Measurements from ENCODE around the gene CCNE1.

Gene CCNE1

GRCh38 chr19:29849208-29849607 lies 37.4 kb downstream of the CCNE1 start:
- no peak for DNase-seq

GRCh38 chr19:29850482-29850881 lies 38.7 kb downstream of the CCNE1 start:
- no peak for DNase-seq

- DNase-seq: no peak
Measured at GRCh38 chr19:29851769-29852521, 40.2 kb downstream of the CCNE1 start.

- no peak for DNase-seq
Measured at GRCh38 chr19:29854033-29854432, 42.2 kb downstream of the CCNE1 start.

GRCh38 chr19:29855087-29855486 lies 43.3 kb downstream of the CCNE1 start:
- DNase-seq: no peak

- no peak for DNase-seq
Measured at GRCh38 chr19:29855741-29856500, 44.1 kb downstream of the CCNE1 start.

GRCh38 chr19:29858000-29858596 lies 46.3 kb downstream of the CCNE1 start:
- no peak for DNase-seq

DNA sequence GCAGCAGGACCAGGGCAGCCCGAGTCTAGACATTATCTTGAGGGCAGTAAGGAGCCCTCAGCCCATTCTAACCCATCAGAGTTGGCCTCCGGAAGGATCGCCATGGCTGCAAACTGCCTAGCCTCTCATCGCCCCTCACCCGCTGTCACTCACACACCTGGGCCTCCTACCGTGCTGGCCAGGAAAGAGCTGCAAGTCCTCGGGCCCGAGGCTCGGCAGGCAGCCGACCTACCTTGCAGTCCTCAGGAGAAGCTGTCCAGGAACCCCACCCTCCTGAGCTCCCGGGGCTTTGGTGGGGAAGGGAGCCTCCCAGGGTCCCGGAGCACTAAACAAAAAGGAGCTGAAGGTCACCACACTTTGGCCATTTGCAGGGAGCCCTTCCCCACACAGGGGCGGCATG lies 46.8 kb downstream of the CCNE1 start:
- DNase-seq: no peak

GRCh38 chr19:29860492-29860891 lies 48.7 kb downstream of the CCNE1 start:
- DNase-seq: no peak

DNA sequence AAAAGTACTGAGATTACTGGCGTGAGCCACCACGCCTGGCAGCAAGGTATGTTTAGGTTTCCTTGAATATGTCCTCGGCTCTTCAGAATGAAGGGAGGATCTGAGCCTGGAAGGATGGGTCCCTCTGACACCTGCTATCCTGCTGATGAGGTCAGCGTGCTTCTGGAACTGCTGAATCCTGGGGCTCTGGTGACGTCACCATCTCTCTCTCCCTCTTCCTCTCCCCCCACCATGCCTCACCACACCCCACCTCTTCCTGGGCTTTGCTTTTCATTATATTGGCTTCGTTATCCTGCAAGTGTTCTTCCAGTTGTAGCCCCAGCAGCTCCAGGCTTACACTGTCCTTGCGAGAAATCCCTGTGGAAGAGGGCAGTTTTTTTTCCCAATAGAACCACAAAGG lies 49.8 kb downstream of the CCNE1 start:
- no peak for DNase-seq

DNA sequence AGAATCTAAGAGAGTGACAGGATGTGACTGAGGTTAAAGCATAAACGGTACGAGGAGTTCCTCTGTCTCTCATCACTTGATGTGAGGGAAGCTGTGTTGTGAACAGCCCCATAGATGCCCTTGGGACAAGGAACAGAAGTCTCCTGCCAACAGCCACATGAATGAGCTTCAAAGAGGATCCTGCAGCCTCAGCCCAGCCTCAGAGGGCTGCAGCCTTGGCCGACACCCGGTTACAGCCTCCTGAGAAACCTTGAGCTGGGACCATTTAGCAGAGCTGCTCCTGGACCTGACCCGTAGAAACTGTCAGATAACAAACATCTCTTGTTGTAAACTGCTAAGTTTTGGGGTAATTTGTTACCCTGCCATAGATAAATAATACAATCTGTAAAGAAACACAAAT lies 54.2 kb downstream of the CCNE1 start:
- no peak for DNase-seq

DNA sequence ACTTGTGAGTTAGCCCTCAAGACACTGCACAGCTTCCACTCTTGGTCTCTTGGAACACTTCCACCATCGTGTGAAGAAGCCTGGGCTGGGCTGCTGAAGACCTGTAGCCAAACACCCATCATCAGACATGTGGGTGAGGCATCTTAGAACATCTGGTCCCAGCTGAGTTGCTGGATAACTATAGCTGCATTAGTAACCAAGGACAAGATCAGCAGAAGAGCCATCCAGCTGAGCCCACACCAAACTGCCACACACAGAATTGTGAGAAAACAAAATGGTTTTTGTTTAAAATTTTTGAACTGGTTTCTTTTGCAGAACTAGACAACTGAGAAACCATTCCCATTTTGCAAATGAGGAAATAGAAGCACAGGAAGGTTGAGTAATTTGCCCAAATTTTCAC lies 56.2 kb downstream of the CCNE1 start:
- DNase-seq: no peak

DNA sequence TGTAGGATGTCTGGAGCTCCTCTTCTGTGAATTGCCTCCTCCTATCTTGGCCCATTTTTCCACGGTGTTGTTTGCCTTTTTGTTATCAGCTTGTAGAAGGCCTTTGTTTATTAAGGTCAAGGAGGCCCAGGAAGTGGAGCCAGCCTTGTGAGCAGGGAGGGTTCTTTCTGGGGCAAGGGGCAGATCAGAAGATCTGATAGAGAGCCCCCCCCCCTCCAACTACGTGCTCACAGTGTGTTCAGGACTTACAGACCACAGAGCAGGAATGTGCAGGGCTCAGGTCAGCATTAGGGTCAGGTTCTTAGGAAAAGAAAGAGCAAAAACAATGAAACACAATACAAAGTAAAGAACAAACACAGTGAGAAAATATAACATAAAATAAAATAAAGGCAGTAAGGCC lies 59.4 kb downstream of the CCNE1 start:
- no peak for DNase-seq

DNA sequence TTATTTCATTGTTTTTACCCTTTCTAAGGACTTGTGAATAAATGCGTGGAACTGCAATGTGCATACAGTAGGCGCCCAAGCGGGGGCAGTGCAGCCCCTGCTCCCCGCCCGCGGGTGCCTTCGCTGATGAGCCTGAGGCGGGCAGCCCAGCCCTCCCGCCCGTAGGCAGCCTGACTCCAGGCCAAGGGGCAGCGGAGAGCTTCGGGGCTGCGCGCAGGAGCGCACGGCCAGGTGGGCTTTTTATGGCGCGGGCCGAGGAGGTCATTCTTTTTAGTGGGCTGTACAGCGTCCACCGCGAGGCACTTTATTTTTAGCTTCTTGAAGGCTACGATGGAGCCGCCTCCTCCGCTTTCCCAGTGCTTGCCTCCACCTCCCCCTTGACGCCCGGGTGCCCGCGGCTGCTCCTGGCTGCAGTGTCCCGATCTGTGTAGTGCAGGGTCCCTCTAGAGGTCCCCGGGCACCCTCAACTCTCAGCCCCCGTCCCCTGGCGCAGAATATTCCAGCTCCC lies 60.5 kb downstream of the CCNE1 start:
- DNase-seq: no peak

DNA sequence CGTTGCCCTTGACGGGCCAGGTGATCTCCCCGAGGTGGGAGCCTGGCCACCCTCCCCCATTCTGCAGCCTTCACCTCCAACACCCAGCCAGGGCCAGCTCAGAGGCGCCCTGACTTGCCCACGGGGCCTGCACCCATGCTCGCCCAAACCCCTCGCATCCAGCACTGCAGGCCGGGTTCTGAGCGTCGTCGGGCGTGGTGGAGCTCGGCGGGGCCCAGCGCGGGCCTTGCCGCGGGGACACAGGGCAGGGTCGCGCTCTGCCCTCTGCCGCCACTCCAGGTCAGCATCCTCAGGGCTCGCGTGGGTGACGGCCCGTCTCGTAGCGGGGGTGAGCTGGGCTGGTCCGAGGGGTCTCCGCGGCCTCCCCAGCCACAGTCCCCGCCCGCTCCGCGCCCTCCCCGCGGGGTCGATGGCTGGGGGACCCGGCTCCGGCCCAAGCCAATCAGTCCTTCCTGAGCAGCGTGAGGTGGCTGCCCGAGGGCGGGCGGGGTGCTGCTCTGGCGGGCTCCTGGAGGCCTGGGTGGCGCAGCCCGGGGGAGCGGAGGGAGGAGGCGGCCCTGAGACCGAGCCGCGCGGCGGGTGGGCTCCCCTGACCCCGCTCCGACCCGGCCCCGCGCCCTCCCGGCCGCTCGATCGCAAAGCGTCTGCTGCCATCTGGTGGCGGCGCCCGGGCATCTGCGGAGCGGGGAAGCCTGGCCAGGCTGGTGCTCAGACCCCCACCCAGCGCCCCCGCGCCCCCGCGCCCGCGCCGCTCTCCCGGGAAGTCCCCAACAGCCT lies 61.4 kb downstream of the CCNE1 start:
- peak; percentile 26 for DNase-seq

Measured in EL (cell line).